ENCODE results near the gene FEN1. TPM values are rescaled to one million over a fixed set of nuclear protein-coding genes. Genes with fewer than 3 reads are reported as not detected.

The FEN1 gene
- total and polyA plus RNA-seq, 2 of the 13 experiments (the other 11 are each of a cell fraction or from before 2014, with no cell fraction given), result 12.4 to 102 TPM

GRCh38 chr11:61747192-61747966 lies 45.3 kb upstream of the FEN1 start (continued):
- TF ChIP-seq IKZF5 (CRISPR knock-in tag; IDR thresholded peaks at IDR 0.05) (peak; percentile 81), ZNF75D (CRISPR knock-in tag; IDR thresholded peaks at IDR 0.05; ENCODE audit: borderline replicate concordance) (no peak), NCOA1 (CRISPR knock-in tag; IDR thresholded peaks at IDR 0.05) (no peak), SKI (IDR thresholded peaks at IDR 0.05; ENCODE audit: partially characterized antibody) (peak; percentile 41), GPBP1L1 (CRISPR knock-in tag; IDR thresholded peaks at IDR 0.05) (no peak), TEAD3 (CRISPR knock-in tag; optimal IDR thresholded peaks at IDR 0.05; ENCODE audit: borderline replicate concordance) (peak; percentile 77), GABPA (IDR thresholded peaks at IDR 0.05; ENCODE audit: low read depth, low read length) (no peak), GABPA (CRISPR knock-in tag; IDR thresholded peaks at IDR 0.05; ENCODE audit: low read depth) (peak; percentile 58), ZNF556 (CRISPR knock-in tag; IDR thresholded peaks at IDR 0.05; ENCODE audit: borderline replicate concordance) (peak; percentile 55; the same call in 1 of the 2 replicates), AHDC1 (CRISPR knock-in tag; IDR thresholded peaks at IDR 0.05; ENCODE audit: borderline replicate concordance) (no peak), GFI1 (CRISPR knock-in tag; IDR thresholded peaks at IDR 0.05; ENCODE audit: borderline replicate concordance) (peak; percentile 73), YY1 (IDR thresholded peaks at IDR 0.05; ENCODE audit: insufficient read depth, insufficient replicate concordance, low read depth, low read length) (peak; percentile 59), ZNF619 (CRISPR knock-in tag; IDR thresholded peaks at IDR 0.05) (0 out of 2 replicates have a peak, but pooled peaks have one; percentile 12), CTCF (CRISPR knock-in tag; IDR thresholded peaks at IDR 0.05) (peak; percentile 99), KAT8 (CRISPR knock-in tag; IDR thresholded peaks at IDR 0.05) (peak; percentile 74)
- TF ChIP-seq, protein P1, sequence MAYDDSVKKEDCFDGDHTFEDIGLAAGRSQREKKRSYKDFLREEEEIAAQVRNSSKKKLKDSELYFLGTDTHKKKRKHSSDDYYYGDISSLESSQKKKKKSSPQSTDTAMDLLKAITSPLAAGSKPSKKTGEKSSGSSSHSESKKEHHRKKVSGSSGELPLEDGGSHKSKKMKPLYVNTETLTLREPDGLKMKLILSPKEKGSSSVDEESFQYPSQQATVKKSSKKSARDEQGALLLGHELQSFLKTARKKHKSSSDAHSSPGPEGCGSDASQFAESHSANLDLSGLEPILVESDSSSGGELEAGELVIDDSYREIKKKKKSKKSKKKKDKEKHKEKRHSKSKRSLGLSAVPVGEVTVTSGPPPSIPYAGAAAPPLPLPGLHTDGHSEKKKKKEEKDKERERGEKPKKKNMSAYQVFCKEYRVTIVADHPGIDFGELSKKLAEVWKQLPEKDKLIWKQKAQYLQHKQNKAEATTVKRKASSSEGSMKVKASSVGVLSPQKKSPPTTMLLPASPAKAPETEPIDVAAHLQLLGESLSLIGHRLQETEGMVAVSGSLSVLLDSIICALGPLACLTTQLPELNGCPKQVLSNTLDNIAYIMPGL (CRISPR knock-in tag; IDR thresholded peaks at IDR 0.05; ENCODE audit: borderline replicate concordance in 1 of 2, low read depth in 1 of 2), result peak; percentile 92 to 95
